Measurements from ENCODE around the gene REPS2. TPM values are rescaled to one million over a fixed set of nuclear protein-coding genes. Genes with fewer than 3 reads are reported as not detected.

The REPS2 gene
- total RNA-seq, 1 experiment from 2014 or later: 3.7 TPM

GRCh38 chrX:16930392-16930791, 16.1 kb upstream of the REPS2 start:
- H3K56ac ChIP-seq (ENCODE audit: insufficient read length, low read depth, low read length): no peak overlapping the region
- H2BK120ac ChIP-seq (ENCODE audit: low read depth, low read length, poor library complexity, severe bottlenecking): no peak overlapping the region
- H4K5ac ChIP-seq (ENCODE audit: insufficient read length, low read depth, low read length): no peak overlapping the region
- H3K9ac ChIP-seq (ENCODE audit: extremely low read depth, insufficient read length, low read length): no peak overlapping the region
- H3K79me2 ChIP-seq (ENCODE audit: insufficient read depth, low read length): no peaks in the 10 kb centered on the region
- H2BK5ac ChIP-seq (ENCODE audit: insufficient read length, low read length): no peak overlapping the region
- Mint-ChIP-seq H3K4me1 (peaks cover 27 to 29% of the 10 kb centered on the region in 2 experiments), H3K36me3 (ENCODE audit: insufficient read depth in 1 of 3, low read depth in 3 of 3) (no peaks in the 10 kb centered on the region; a peak in 1 of 7 replicates), H3K27me3 (ENCODE audit: low read depth) (no peaks in the 10 kb centered on the region; the same call in 1 of the 2 replicates), H3K27ac (peak overlapping the region; percentile 25 to 82 (median 71); a peak in 6 of 7 replicates), H3K4me3 (peak overlapping the region in 1 of 2 experiments; percentile 41; a peak in 3 of 5 replicates), H3K9me3 (no peaks in the 10 kb centered on the region; a peak in 1 of 5 replicates)
- no peak overlapping the region for H2BK15ac ChIP-seq (ENCODE audit: low read depth, low read length)
- no peaks in the 10 kb centered on the region for H3K23me2 ChIP-seq (ENCODE audit: insufficient read length, low read depth, low read length, poor library complexity, severe bottlenecking)
- H3K4me2 ChIP-seq (ENCODE audit: insufficient read depth, insufficient read length, low read length): no peak overlapping the region
- H4K20me1 ChIP-seq (ENCODE audit: control insufficient read depth, insufficient read depth, insufficient read length): no peaks in the 10 kb centered on the region
- TF ChIP-seq CTCF (conservative IDR thresholded peaks at IDR 0.05): no peak
- no peak overlapping the region for H2BK12ac ChIP-seq (ENCODE audit: insufficient read length, low read depth, low read length)
- no peaks in the 10 kb centered on the region for H3K27me3 ChIP-seq (ENCODE audit: insufficient read depth, low read length)
- no CpG with 5 or more reads among the region's 6 CpGs for WGBS (ENCODE audit: extremely low coverage, insufficient read length, low lambda C conversion rate)
- no peak overlapping the region for H2BK20ac ChIP-seq (ENCODE audit: low read depth, low read length, poor library complexity, severe bottlenecking)
- H3T11ph ChIP-seq (ENCODE audit: low read length): no peak overlapping the region
- H4K8ac ChIP-seq (replicated peaks; ENCODE audit: insufficient read length, low read depth, low read length): no peak overlapping the region
- H3K27ac ChIP-seq (ENCODE audit: insufficient read length, low read depth, low read length): no peak overlapping the region
- no peaks in the 10 kb centered on the region for H3K79me1 ChIP-seq (ENCODE audit: insufficient read depth, low read depth, low read length, poor library complexity, severe bottlenecking)
- H3K23ac ChIP-seq (ENCODE audit: insufficient read length, low read depth, low read length): no peak overlapping the region
- H3K9me3 ChIP-seq (ENCODE audit: control insufficient read depth, low read depth, low read length): no peaks in the 10 kb centered on the region
- H2AFZ ChIP-seq (ENCODE audit: low read length): no peak overlapping the region
- no peak overlapping the region for H4K91ac ChIP-seq (ENCODE audit: insufficient read length, low read depth, low read length)
- H3K4ac ChIP-seq (ENCODE audit: low read depth, low read length): no peak overlapping the region
- H3K18ac ChIP-seq (ENCODE audit: insufficient read length, low read depth, low read length): no peak overlapping the region
- H3K14ac ChIP-seq (ENCODE audit: insufficient read depth, low read length): no peak overlapping the region
- no peak for DNase-seq
- no peak overlapping the region for H2AK5ac ChIP-seq (ENCODE audit: insufficient read length, low read length)
- H3K4me1 ChIP-seq (ENCODE audit: insufficient read depth, low read length): peaks cover 7% of the 10 kb centered on the region; the same call in 1 of the 2 replicates
